K562 (cell line): ENCODE measurements around the gene PRR19. TPM values are rescaled to one million over a fixed set of nuclear protein-coding genes. Genes with fewer than 3 reads are reported as not detected.
A peak's percentile ranks its signal among the peaks of the same experiment; 100 is the strongest.

Source experiments
- BACH1 ChIP-seq: fragments of 200-800 bp; sonication (Bioruptor generic); IDR thresholded peaks from 2 replicates; pipeline ENCODE4 v1.6.1; 2016; ENCODE audit warnings: missing genetic modification characterization, missing compliant biosample characterization
- DIDO1 ChIP-seq: fragments of 450-650 bp; IDR thresholded peaks from 2 replicates; pipeline ENCODE4 v1.6.1; 2016; ENCODE audit warnings: low read depth, missing biosample characterization, missing genetic modification characterization
- DPF2 ChIP-seq: fragments of 450-650 bp; IDR thresholded peaks from 2 replicates; pipeline ENCODE4 v1.6.1; 2016
- HDAC8 ChIP-seq: fragments of 450-650 bp; IDR thresholded peaks from 2 replicates; pipeline ENCODE4 v1.6.1; 2016; ENCODE audit warnings: mild to moderate bottlenecking, missing genetic modification characterization, moderate library complexity, missing compliant biosample characterization
- KDM2B ChIP-seq: fragments of 250-450 bp; sonication (Bioruptor Pico); IDR thresholded peaks from 2 replicates; pipeline ENCODE4 v1.8.0; 2021; ENCODE audit warnings: mild to moderate bottlenecking, moderate library complexity
- NCOA6 ChIP-seq: fragments of 450-650 bp; IDR thresholded peaks from 2 replicates; pipeline ENCODE4 v1.6.1; 2017; ENCODE audit warnings: mild to moderate bottlenecking
- NFRKB ChIP-seq: fragments of 450-650 bp; IDR thresholded peaks from 2 replicates; pipeline ENCODE4 v1.6.1; 2016; ENCODE audit warnings: low read depth
- TSC22D4 ChIP-seq: fragments of 450-650 bp; IDR thresholded peaks from 2 replicates; pipeline ENCODE4 v1.6.1; 2016; ENCODE audit warnings: missing genetic modification characterization, missing biosample characterization, control low read depth
- XRCC4 ChIP-seq: IDR thresholded peaks from one replicate; pipeline ENCODE4 v1.6.1; 2011; ENCODE audit not compliant: insufficient read depth, insufficient read length; ENCODE audit errors: extremely low read depth
- ZNF24 ChIP-seq: fragments of 450-650 bp; IDR thresholded peaks from 2 replicates; pipeline ENCODE4 v1.6.1; 2016
- ZNF316 ChIP-seq: fragments of 450-650 bp; IDR thresholded peaks from 2 replicates; pipeline ENCODE4 v1.6.1; 2016
- polyA plus RNA-seq, 8 experiments: library from polyadenylated mRNA; depleted of rRNA in 4 of 8; stranded (reverse) in 5 of 8; unstranded in 3 of 8; fragments of >200 nt; fragmentation: Nextera tagmentation in 2 of 8; fragmentation: Illumina TruSeq in 1 of 8; extraction: Ambion mirVana in 2 of 8; extraction: Trizol in 1 of 8; gene quantifications; 2 replicates each; pipeline versions ENCODE4 v1.2.1 to v1.2.3, GENCODE V29; 2011 to 2014; ENCODE audit warnings: inconsistent platforms in 1 of 8, missing spikeins in 1 of 8
- total RNA-seq, 7 experiments: library from RNA; depleted of rRNA in 6 of 7; stranded (reverse); fragments of >200 nt in 6 of 7; fragmentation: Illumina TruSeq in 2 of 7; extraction: Trizol in 2 of 7; gene quantifications; 2 replicates each; pipeline versions ENCODE4 v1.2.1 to v1.2.3, GENCODE V29; 2011 to 2021; ENCODE audit warnings: low replicate concordance in 1 of 7
- TF ChIP-seq, protein P1 (sequence below): fragments of 250-450 bp; sonication (Bioruptor Pico); IDR thresholded peaks from 2 replicates; pipeline ENCODE4 v1.8.0; 2022; ENCODE audit warnings: moderate library complexity, mild to moderate bottlenecking, inconsistent platforms
- TF ChIP-seq, protein P2 (sequence below): fragments of 250-450 bp; sonication (Bioruptor Pico); IDR thresholded peaks from 2 replicates; pipeline ENCODE4 v1.4.0; 2020; ENCODE audit warnings: mild to moderate bottlenecking, moderate library complexity, borderline replicate concordance
- TF ChIP-seq, protein P3 (sequence below): fragments of 450-650 bp; IDR thresholded peaks from 2 replicates; pipeline ENCODE4 v1.6.1; 2017; ENCODE audit warnings: antibody characterized with exemption

Gene PRR19
- total and polyA plus RNA-seq, 9 of the 15 experiments (the other 6 are each of a cell fraction or from before 2014, with no cell fraction given), result 0.10 to 1.6 (median 0.54) TPM

DNA sequence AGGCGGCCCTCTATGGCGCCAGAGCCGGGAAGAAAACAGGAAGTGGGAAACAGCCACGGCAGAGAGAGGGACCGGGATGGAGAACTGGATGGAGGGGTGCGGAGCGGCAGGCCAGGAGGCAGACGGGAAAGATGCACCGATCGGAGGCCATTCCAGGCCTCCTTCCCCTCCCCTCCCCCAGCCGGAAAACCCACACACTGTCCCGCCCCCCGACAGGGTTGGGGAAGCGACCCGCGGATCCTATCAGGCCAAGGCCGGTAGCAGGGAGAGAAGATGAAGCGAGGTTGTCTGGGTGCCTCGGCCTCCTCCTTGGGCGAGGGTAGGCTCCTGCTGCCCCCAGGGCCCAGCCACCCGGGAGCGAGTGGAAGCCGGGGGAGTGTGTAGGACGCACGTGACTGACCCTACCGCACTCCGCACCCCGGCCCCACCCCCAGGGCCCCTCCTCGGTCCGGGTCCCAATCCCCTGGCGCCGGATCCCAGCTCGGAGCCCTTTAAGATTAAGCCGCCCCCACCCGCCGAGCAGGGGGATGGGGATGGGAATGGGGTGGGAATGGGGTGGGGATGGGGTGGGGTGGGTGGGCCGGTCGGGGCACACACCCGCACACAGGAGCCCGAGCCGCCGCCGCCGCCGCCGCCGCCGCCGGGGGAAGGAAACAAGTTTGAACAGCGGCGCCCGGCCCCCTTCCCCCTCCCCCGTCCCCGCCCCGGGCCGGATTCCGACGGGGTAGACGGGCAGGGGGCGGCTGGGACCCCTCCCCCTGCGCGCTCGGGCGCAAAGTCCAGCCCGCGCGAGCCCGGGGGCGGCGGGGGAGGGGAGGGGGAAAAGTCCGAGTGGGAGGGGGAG is 48.5 kb upstream of the PRR19 start (continued):
- TF ChIP-seq, protein P1, sequence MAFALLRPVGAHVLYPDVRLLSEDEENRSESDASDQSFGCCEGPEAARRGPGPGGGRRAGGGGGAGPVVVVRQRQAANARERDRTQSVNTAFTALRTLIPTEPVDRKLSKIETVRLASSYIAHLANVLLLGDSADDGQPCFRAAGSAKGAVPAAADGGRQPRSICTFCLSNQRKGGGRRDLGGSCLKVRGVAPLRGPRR (CRISPR knock-in tag), result no peak
- TF ChIP-seq ZNF316 (no peak), DPF2 (0 out of 2 replicates have a peak, but pooled peaks have one; percentile 30), NFRKB (no peak), ZNF24 (no peak), HDAC8 (no peak), KDM2B (CRISPR knock-in tag) (no peak), NCOA6 (no peak), BACH1 (tag) (no peak), DIDO1 (tag) (no peak), TSC22D4 (tag) (no peak), XRCC4 (no peak)
- TF ChIP-seq, protein P2, sequence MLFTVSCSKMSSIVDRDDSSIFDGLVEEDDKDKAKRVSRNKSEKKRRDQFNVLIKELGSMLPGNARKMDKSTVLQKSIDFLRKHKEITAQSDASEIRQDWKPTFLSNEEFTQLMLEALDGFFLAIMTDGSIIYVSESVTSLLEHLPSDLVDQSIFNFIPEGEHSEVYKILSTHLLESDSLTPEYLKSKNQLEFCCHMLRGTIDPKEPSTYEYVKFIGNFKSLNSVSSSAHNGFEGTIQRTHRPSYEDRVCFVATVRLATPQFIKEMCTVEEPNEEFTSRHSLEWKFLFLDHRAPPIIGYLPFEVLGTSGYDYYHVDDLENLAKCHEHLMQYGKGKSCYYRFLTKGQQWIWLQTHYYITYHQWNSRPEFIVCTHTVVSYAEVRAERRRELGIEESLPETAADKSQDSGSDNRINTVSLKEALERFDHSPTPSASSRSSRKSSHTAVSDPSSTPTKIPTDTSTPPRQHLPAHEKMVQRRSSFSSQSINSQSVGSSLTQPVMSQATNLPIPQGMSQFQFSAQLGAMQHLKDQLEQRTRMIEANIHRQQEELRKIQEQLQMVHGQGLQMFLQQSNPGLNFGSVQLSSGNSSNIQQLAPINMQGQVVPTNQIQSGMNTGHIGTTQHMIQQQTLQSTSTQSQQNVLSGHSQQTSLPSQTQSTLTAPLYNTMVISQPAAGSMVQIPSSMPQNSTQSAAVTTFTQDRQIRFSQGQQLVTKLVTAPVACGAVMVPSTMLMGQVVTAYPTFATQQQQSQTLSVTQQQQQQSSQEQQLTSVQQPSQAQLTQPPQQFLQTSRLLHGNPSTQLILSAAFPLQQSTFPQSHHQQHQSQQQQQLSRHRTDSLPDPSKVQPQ, result no peak
- TF ChIP-seq, protein P3, sequence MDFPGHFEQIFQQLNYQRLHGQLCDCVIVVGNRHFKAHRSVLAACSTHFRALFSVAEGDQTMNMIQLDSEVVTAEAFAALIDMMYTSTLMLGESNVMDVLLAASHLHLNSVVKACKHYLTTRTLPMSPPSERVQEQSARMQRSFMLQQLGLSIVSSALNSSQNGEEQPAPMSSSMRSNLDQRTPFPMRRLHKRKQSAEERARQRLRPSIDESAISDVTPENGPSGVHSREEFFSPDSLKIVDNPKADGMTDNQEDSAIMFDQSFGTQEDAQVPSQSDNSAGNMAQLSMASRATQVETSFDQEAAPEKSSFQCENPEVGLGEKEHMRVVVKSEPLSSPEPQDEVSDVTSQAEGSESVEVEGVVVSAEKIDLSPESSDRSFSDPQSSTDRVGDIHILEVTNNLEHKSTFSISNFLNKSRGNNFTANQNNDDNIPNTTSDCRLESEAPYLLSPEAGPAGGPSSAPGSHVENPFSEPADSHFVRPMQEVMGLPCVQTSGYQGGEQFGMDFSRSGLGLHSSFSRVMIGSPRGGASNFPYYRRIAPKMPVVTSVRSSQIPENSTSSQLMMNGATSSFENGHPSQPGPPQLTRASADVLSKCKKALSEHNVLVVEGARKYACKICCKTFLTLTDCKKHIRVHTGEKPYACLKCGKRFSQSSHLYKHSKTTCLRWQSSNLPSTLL, result peak; percentile 95
